HepG2 (cell line): ENCODE data around the gene EWSR1. TPM values are rescaled to one million over a fixed set of nuclear protein-coding genes. Genes with fewer than 3 reads are reported as not detected.
A peak's percentile ranks its signal among the peaks of the same experiment; 100 is the strongest.

Experiments
- AKAP8 ChIP-seq: sonication (generic); formaldehyde crosslinking; IDR thresholded peaks from 2 replicates; pipeline ENCODE4 v1.5.1; 2020; ENCODE audit warnings: mild to moderate bottlenecking, missing genetic modification reagents
- E2F5 ChIP-seq: sonication (generic); formaldehyde crosslinking; conservative IDR thresholded peaks from 2 replicates; pipeline ENCODE4 v1.4.0; 2020; ENCODE audit warnings: missing genetic modification reagents
- FOXA3 ChIP-seq: IDR thresholded peaks from 2 replicates; pipeline ENCODE4 v1.6.1; 2016; ENCODE audit warnings: missing genetic modification reagents, missing compliant biosample characterization
- MED1 ChIP-seq: sonication (generic); formaldehyde crosslinking; IDR thresholded peaks from 2 replicates; pipeline ENCODE4 v1.4.0; 2020; ENCODE audit warnings: missing genetic modification reagents
- MTF2 ChIP-seq: sonication (generic); formaldehyde crosslinking; IDR thresholded peaks from 2 replicates; pipeline ENCODE4 v1.5.0; 2020; ENCODE audit warnings: missing genetic modification reagents, borderline replicate concordance
- NR2C2 ChIP-seq: sonication (generic); formaldehyde crosslinking; IDR thresholded peaks from 2 replicates; pipeline ENCODE4 v1.4.0; 2020; ENCODE audit warnings: missing genetic modification reagents, mild to moderate bottlenecking, moderate library complexity, borderline replicate concordance
- REPIN1 ChIP-seq: sonication (generic); formaldehyde crosslinking; IDR thresholded peaks from 2 replicates; pipeline ENCODE4 v1.8.0; 2022; ENCODE audit warnings: missing genetic modification reagents, low read depth, mild to moderate bottlenecking, borderline replicate concordance
- SP1 ChIP-seq, 2 experiments: fragments of 450-650 bp in 1 of 2; sonication (generic) in 1 of 2; formaldehyde crosslinking in 1 of 2; IDR thresholded peaks; 2 replicates each; pipeline versions ENCODE4 v1.4.0 to v1.6.1; 2016 to 2020; ENCODE audit warnings: missing genetic modification reagents in 1 of 2
- USF2 ChIP-seq, 2 experiments: sonication (generic) in 1 of 2; formaldehyde crosslinking in 1 of 2; IDR thresholded peaks; 2 replicates each; pipeline versions ENCODE4 v1.5.1 to v1.6.1; 2011 to 2020; ENCODE audit warnings: borderline replicate concordance in 1 of 2, low read depth in 1 of 2, low read length in 1 of 2, mild to moderate bottlenecking in 1 of 2, missing genetic modification reagents in 1 of 2, moderate library complexity in 1 of 2
- ZKSCAN1 ChIP-seq: fragments of 150-350 bp; IDR thresholded peaks from 2 replicates; pipeline ENCODE4 v1.6.1; 2014; ENCODE audit warnings: low read length
- ZNF333 ChIP-seq: sonication (generic); formaldehyde crosslinking; IDR thresholded peaks from 2 replicates; pipeline ENCODE4 v1.4.0; 2020; ENCODE audit warnings: mild to moderate bottlenecking, missing genetic modification reagents, borderline replicate concordance
- ZNF503 ChIP-seq: sonication (generic); formaldehyde crosslinking; IDR thresholded peaks from 2 replicates; pipeline ENCODE4 v1.4.0; 2020; ENCODE audit warnings: missing genetic modification reagents
- polyA plus RNA-seq, 8 experiments: library from polyadenylated mRNA; depleted of rRNA in 3 of 8; stranded (reverse) in 7 of 8; unstranded in 1 of 8; fragments of >200 nt; fragmentation: Illumina TruSeq in 4 of 8; extraction: Trizol in 4 of 8; gene quantifications; 2 replicates each; pipeline versions ENCODE4 v1.2.1 to v1.2.3, GENCODE V29; 2011 to 2016; ENCODE audit warnings: low read depth in 4 of 8, missing spikeins in 1 of 8, mixed read lengths in 1 of 8; ENCODE audit not compliant: insufficient read depth in 1 of 8
- total RNA-seq, 5 experiments: library from RNA; depleted of rRNA; stranded (reverse); fragments of >200 nt; fragmentation: Illumina TruSeq; extraction: Trizol; gene quantifications; 2 replicates each; pipeline ENCODE4 v1.2.3, GENCODE V29; 2016; ENCODE audit warnings: low read depth in 1 of 5
- TF ChIP-seq, protein P1 (sequence below): sonication (generic); formaldehyde crosslinking; IDR thresholded peaks from 2 replicates; pipeline ENCODE4 v1.4.0; 2020; ENCODE audit warnings: missing genetic modification reagents, borderline replicate concordance
- TF ChIP-seq, protein P2 (sequence below): sonication (generic); formaldehyde crosslinking; IDR thresholded peaks from 2 replicates; pipeline ENCODE4 v1.4.0; 2020; ENCODE audit warnings: missing genetic modification reagents, borderline replicate concordance

EWSR1 gene
- total and polyA plus RNA-seq, 2 of the 13 experiments (the other 11 are each of a cell fraction or from before 2014, with no cell fraction given) = 211 to 326 TPM

- TF ChIP-seq, protein P1, sequence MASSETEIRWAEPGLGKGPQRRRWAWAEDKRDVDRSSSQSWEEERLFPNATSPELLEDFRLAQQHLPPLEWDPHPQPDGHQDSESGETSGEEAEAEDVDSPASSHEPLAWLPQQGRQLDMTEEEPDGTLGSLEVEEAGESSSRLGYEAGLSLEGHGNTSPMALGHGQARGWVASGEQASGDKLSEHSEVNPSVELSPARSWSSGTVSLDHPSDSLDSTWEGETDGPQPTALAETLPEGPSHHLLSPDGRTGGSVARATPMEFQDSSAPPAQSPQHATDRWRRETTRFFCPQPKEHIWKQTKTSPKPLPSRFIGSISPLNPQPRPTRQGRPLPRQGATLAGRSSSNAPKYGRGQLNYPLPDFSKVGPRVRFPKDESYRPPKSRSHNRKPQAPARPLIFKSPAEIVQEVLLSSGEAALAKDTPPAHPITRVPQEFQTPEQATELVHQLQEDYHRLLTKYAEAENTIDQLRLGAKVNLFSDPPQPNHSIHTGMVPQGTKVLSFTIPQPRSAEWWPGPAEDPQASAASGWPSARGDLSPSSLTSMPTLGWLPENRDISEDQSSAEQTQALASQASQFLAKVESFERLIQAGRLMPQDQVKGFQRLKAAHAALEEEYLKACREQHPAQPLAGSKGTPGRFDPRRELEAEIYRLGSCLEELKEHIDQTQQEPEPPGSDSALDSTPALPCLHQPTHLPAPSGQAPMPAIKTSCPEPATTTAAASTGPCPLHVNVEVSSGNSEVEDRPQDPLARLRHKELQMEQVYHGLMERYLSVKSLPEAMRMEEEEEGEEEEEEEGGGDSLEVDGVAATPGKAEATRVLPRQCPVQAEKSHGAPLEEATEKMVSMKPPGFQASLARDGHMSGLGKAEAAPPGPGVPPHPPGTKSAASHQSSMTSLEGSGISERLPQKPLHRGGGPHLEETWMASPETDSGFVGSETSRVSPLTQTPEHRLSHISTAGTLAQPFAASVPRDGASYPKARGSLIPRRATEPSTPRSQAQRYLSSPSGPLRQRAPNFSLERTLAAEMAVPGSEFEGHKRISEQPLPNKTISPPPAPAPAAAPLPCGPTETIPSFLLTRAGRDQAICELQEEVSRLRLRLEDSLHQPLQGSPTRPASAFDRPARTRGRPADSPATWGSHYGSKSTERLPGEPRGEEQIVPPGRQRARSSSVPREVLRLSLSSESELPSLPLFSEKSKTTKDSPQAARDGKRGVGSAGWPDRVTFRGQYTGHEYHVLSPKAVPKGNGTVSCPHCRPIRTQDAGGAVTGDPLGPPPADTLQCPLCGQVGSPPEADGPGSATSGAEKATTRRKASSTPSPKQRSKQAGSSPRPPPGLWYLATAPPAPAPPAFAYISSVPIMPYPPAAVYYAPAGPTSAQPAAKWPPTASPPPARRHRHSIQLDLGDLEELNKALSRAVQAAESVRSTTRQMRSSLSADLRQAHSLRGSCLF = no peak
- TF ChIP-seq NR2C2 (CRISPR knock-in tag) (no peak), E2F5 (CRISPR knock-in tag) (peak; percentile 66; the same call in 1 of the 2 replicates), ZKSCAN1 (no peak), REPIN1 (CRISPR knock-in tag) (peak; percentile 63; the same call in 1 of the 2 replicates), USF2 (IDR thresholded peaks at IDR 0.05; ENCODE audit: low read depth, low read length) (no peak), USF2 (CRISPR knock-in tag; IDR thresholded peaks at IDR 0.05; ENCODE audit: borderline replicate concordance) (no peak), FOXA3 (CRISPR knock-in tag) (0 out of 2 replicates have a peak, but pooled peaks have one; percentile 16), ZNF333 (CRISPR knock-in tag) (no peak), ZNF503 (CRISPR knock-in tag) (no peak), SP1 (IDR thresholded peaks at IDR 0.05) (no peak), SP1 (CRISPR knock-in tag; IDR thresholded peaks at IDR 0.05) (peak; percentile 56), AKAP8 (CRISPR knock-in tag) (no peak), MTF2 (no peak; the same call in 1 of the 2 replicates), MED1 (CRISPR knock-in tag) (0 out of 2 replicates have a peak, but pooled peaks have one; percentile 27)
- TF ChIP-seq, protein P2, sequence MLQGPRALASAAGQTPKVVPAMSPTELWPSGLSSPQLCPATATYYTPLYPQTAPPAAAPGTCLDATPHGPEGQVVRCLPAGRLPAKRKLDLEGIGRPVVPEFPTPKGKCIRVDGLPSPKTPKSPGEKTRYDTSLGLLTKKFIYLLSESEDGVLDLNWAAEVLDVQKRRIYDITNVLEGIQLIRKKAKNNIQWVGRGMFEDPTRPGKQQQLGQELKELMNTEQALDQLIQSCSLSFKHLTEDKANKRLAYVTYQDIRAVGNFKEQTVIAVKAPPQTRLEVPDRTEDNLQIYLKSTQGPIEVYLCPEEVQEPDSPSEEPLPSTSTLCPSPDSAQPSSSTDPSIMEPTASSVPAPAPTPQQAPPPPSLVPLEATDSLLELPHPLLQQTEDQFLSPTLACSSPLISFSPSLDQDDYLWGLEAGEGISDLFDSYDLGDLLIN = no peak
These were observed 38.2 kb downstream of the EWSR1 start, which contains the start of gene GAS2L1 (continued) for GRCh38 chr22:29306175-29306834.
